Measurements from ENCODE around the gene MAPKAP1. TPM values are rescaled to one million over a fixed set of nuclear protein-coding genes. Genes with fewer than 3 reads are reported as not detected.

MAPKAP1 gene
- total and polyA plus RNA-seq, 9 of the 15 experiments (the other 6 are each of a cell fraction or from before 2014, with no cell fraction given), result 2.6 to 82.1 (median 61.1) TPM

GRCh38 chr9:125472926-125473701, 233.9 kb downstream of the MAPKAP1 start:
- Histone ChIP-seq H3K4me3 (peak overlapping the region; percentile 15; the same call in 1 of the 2 replicates), H3K9ac (ENCODE audit: insufficient read depth in 1 of 2, low read depth in 2 of 2, low read length in 2 of 2) (peak overlapping the region; percentile 42 to 72; a peak in 3 of 4 replicates), H3K4me1 (replicated peaks in 1 of 2; ENCODE audit: control insufficient read depth in 2 of 2, insufficient read depth in 2 of 2, low read length in 2 of 2) (peaks cover 32 to 67% of the 10 kb centered on the region in 2 experiments), H4K20me1 (replicated peaks; ENCODE audit: control insufficient read depth, insufficient read depth, low read length) (no peaks in the 10 kb centered on the region), H3K27me3 (ENCODE audit: control insufficient read depth in 2 of 2, insufficient read depth in 2 of 2, low read length in 2 of 2) (no peaks in the 10 kb centered on the region), H2AFZ (ENCODE audit: low read depth, low read length) (peak overlapping the region; percentile 49), H3K9me1 (ENCODE audit: control insufficient read depth, insufficient read depth, low read length) (no peaks in the 10 kb centered on the region), H3K27ac (ENCODE audit: extremely low read depth, low read depth, low read length) (peak overlapping the region; percentile 80), H3K4me2 (ENCODE audit: insufficient read depth, low read length) (peak overlapping the region; percentile 63), H3K79me2 (ENCODE audit: control insufficient read depth, insufficient read depth, low read length) (no peaks in the 10 kb centered on the region), H3K36me3 (ENCODE audit: control insufficient read depth, insufficient read depth, low read length) (peaks cover 16% of the 10 kb centered on the region), H3K9me3 (replicated peaks; ENCODE audit: control insufficient read depth, insufficient read depth, low read depth, low read length) (no peaks in the 10 kb centered on the region)
- FAIRE-seq (peak; percentile 99), ATAC-seq (peak; percentile 83), DNase-seq (ENCODE audit: extremely low read depth in 1 of 4, low spot score in 3 of 4) (peak; percentile 62 to 91 (median 76))
- BruUV-seq (replicated peaks), result no TSS peak
- intact Hi-C loops (cut with micrococcal nuclease) (loop anchor here (5.0 kb wide), 1 partner anchor 46 kb away; no protein-coding TSS in a partner anchor), in situ Hi-C loops (cut with MboI) (no loop called here)
- 4% methylated on average over 9 of the region's 11 CpGs for WGBS (ENCODE audit: insufficient coverage, low coverage, missing lambda C conversion rate)
- ChIA-PET CTCF (ENCODE audit: low intra/inter-chr PET ratio) (interaction anchor here (0.5 kb wide), 1 partner anchor 1015 kb away, joined by 3 read pairs; no protein-coding TSS in a partner anchor), POLR2A (interaction anchor here (0.7 to 1.4 kb wide), 7 partner anchors 10 to 257 kb away, joined by 3 to 6 read pairs (median 3); no protein-coding TSS in a partner anchor)
- TF ChIP-seq EP300 (IDR thresholded peaks at IDR 0.05; ENCODE audit: low read length) (peak; percentile 94), EGR1 (conservative IDR thresholded peaks at IDR 0.05) (0 out of 2 replicates have a peak, but pooled peaks have one; percentile 3), STAT5A (IDR thresholded peaks at IDR 0.05; ENCODE audit: borderline replicate concordance, low read length) (peak; percentile 80), POLR2AphosphoS5 (IDR thresholded peaks at IDR 0.05; ENCODE audit: control insufficient read depth, insufficient read depth, low read depth, low read length) (peak; percentile 82; the same call in 1 of the 2 replicates), ARID3A (IDR thresholded peaks at IDR 0.05; ENCODE audit: borderline replicate concordance, low read depth, low read length) (0 out of 2 replicates have a peak, but pooled peaks have one; percentile 29), SRF (CRISPR knock-in tag; IDR thresholded peaks at IDR 0.05) (peak in 1 of 2 experiments; percentile 91; a peak in 2 of 4 replicates), NCOA2 (IDR thresholded peaks at IDR 0.05; ENCODE audit: partially characterized antibody in 2 of 2) (peak; percentile 54 to 61), SMAD4 (CRISPR knock-in tag; conservative IDR thresholded peaks at IDR 0.05) (peak; percentile 55; the same call in 1 of the 2 replicates), NCOR1 (IDR thresholded peaks at IDR 0.05) (peak; percentile 88), RUNX1 (IDR thresholded peaks at IDR 0.05; ENCODE audit: low read depth) (0 out of 2 replicates have a peak, but pooled peaks have one; percentile 26), MBD2 (IDR thresholded peaks at IDR 0.05; ENCODE audit: borderline replicate concordance, low read depth) (peak; percentile 68; the same call in 1 of the 2 replicates), KDM4B (IDR thresholded peaks at IDR 0.05; ENCODE audit: borderline replicate concordance in 2 of 2, low read depth in 1 of 2) (0 out of 4 replicates have a peak, but pooled peaks of 1 of the 2 experiments have one; percentile 33), ID3 (CRISPR knock-in tag; IDR thresholded peaks at IDR 0.05) (no peak), ID3 (tag; IDR thresholded peaks at IDR 0.05) (peak; percentile 99), KLF16 (IDR thresholded peaks at IDR 0.05) (peak; percentile 75; the same call in 1 of the 2 replicates), KAT7 (CRISPR knock-in tag; IDR thresholded peaks at IDR 0.05; ENCODE audit: borderline replicate concordance) (peak; percentile 36; the same call in 1 of the 2 replicates), ZNF175 (CRISPR knock-in tag; IDR thresholded peaks at IDR 0.05; ENCODE audit: low read depth) (no peak), MTA3 (IDR thresholded peaks at IDR 0.05; ENCODE audit: borderline replicate concordance) (peak; percentile 38; the same call in 1 of the 2 replicates), SMARCA4 (IDR thresholded peaks at IDR 0.05) (peak; percentile 91), BCOR (IDR thresholded peaks at IDR 0.05) (peak; percentile 55; the same call in 1 of the 2 replicates), CBFA2T3 (IDR thresholded peaks at IDR 0.05) (peak; percentile 96)

All from K562 (cell line).